MCF 10A (cell line): ENCODE results near the gene PSD2. TPM values are rescaled to one million over a fixed set of nuclear protein-coding genes. Genes with fewer than 3 reads are reported as not detected.

ENCODE experiments used
- BruUV-seq: library from RNA; stranded (reverse); fragments of 400-500 nt; replicated peaks from 2 replicates; lab custom pipeline; 2021; lab: Mats Ljungman, UMichigan
- CTCF ChIA-PET: fragments of 300-600 bp; sonication (Branson Sonifier 250); formaldehyde crosslinking; extraction: SDS; loops from one replicate; lab custom pipeline; 2021; ENCODE audit warnings: antibody characterized with exemption, inconsistent platforms; lab: Yijun Ruan, JAX
- POLR2A ChIA-PET: fragments of 300-600, 350-650 bp; sonication (Branson Sonifier 250); formaldehyde crosslinking; extraction: SDS; loops from one replicate; lab custom pipeline; 2020; ENCODE audit warnings: antibody characterized with exemption, inconsistent platforms; lab: Yijun Ruan, JAX
- DNase-seq: peaks from one replicate; pipeline ENCODE4 v3.0.0-alpha.2; 2018; ENCODE audit not compliant: unreplicated experiment
- H3K27ac Mint-ChIP-seq: one replicate; pipeline ENCODE4 v1.8.0; 2022; ENCODE audit warnings: mild to moderate bottlenecking, low read depth, mixed read lengths; ENCODE audit not compliant: unreplicated experiment
- H3K27me3 Mint-ChIP-seq: one replicate; pipeline ENCODE4 v1.8.0; 2022; ENCODE audit warnings: mixed read lengths; ENCODE audit not compliant: insufficient read depth, unreplicated experiment
- H3K36me3 Mint-ChIP-seq: one replicate; pipeline ENCODE4 v1.8.0; 2022; ENCODE audit warnings: mild to moderate bottlenecking, moderate library complexity, mixed read lengths; ENCODE audit not compliant: insufficient read depth, unreplicated experiment
- H3K4me1 Mint-ChIP-seq: one replicate; pipeline ENCODE4 v1.8.0; 2022; ENCODE audit warnings: mixed read lengths; ENCODE audit not compliant: insufficient read depth, unreplicated experiment
- H3K4me3 Mint-ChIP-seq: one replicate; pipeline ENCODE4 v1.8.0; 2022; ENCODE audit warnings: mild to moderate bottlenecking, moderate library complexity, mixed read lengths; ENCODE audit not compliant: unreplicated experiment
- H3K9me3 Mint-ChIP-seq: one replicate; pipeline ENCODE4 v1.8.0; 2022; ENCODE audit warnings: mixed read lengths; ENCODE audit not compliant: unreplicated experiment
- intact Hi-C: fragments of 100-400 bp; cut with micrococcal nuclease; formaldehyde crosslinking; loops from 2 replicates; pipeline ENCODE4 v1.14.1; 2022
- total RNA-seq: library from RNA; stranded (reverse); gene quantifications from 2 replicates; pipeline ENCODE4 v1.2.3, GENCODE V29; 2022
- TF ChIP-seq, protein P1 (sequence below): fragments of 200-600 bp; IDR thresholded peaks from one replicate; pipeline ENCODE4 v1.8.0; 2022; ENCODE audit warnings: antibody characterized with exemption, mild to moderate bottlenecking; ENCODE audit not compliant: unreplicated experiment

PSD2 gene
- total RNA-seq, 1 experiment from 2014 or later: not detected

DNA sequence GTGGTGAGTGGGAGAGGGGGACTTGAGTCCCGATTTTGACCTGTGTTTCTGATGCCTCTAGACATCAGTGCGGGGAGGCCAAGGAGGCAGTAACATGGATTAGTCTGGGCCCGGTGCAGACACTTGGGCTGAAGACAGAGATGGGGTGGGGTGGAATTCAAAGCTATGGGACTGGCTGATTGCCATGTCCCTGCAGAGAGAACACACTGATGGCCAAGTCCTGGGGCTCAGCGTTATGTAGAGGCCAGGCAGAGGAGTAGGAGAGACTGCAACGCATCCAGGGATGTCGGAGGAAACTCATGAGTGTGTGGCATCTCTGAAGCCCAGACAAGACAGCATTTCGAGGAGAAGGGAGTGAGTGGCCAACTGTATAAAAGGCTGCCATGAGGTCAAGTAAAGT lies 30.1 kb downstream of the PSD2 start:
- POLR2A ChIA-PET: no interaction called here
- CTCF ChIA-PET: interaction anchor here (1.3 to 1.5 kb wide), 3 partner anchors 10 to 143 kb away, joined by 3 to 10 read pairs (median 5); no protein-coding TSS in a partner anchor
- Mint-ChIP-seq H3K9me3 (no peaks in the 10 kb centered on the region), H3K27me3 (peaks cover 67% of the 10 kb centered on the region), H3K27ac (no peak overlapping the region), H3K4me1 (no peaks in the 10 kb centered on the region), H3K4me3 (no peak overlapping the region), H3K36me3 (no peaks in the 10 kb centered on the region)
- BruUV-seq: no TSS peak
- intact Hi-C loops: no loop called here
- DNase-seq: no peak
- TF ChIP-seq, protein P1, sequence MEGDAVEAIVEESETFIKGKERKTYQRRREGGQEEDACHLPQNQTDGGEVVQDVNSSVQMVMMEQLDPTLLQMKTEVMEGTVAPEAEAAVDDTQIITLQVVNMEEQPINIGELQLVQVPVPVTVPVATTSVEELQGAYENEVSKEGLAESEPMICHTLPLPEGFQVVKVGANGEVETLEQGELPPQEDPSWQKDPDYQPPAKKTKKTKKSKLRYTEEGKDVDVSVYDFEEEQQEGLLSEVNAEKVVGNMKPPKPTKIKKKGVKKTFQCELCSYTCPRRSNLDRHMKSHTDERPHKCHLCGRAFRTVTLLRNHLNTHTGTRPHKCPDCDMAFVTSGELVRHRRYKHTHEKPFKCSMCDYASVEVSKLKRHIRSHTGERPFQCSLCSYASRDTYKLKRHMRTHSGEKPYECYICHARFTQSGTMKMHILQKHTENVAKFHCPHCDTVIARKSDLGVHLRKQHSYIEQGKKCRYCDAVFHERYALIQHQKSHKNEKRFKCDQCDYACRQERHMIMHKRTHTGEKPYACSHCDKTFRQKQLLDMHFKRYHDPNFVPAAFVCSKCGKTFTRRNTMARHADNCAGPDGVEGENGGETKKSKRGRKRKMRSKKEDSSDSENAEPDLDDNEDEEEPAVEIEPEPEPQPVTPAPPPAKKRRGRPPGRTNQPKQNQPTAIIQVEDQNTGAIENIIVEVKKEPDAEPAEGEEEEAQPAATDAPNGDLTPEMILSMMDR: no peak

DNA sequence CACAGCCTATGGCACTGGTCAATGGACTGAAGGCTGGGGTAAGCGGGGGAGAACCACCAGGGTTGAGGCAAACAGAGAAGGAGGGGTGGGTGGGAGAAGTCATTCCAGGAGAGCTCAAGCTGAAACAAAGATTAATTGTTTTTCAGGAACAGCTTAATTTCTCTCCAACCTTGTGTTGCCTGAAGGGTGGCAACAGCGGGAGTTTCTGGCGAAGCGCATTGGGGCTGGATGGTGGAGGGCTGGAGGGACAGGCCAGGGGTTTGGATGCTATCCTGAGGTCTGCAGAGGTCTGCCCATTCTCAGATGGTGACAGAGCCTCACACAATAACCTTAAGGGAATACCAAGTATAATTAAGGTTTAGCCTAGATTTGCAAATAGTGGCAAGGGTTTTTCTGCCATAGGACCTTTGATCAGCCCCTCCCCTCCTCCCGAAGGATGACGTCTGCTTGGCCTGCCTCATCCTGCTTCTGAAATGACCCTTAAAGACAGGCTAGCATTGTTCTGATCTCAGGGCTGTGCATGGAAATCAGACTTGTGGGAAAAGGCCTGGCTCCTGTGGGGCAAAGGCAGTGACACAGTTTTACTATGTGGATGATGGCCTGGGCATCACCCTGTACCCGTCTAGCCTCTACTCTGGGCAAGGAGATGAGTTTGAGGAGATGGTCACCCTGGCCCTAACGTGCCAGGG lies 32.7 kb downstream of the PSD2 start:
- Mint-ChIP-seq H3K4me1 (no peaks in the 10 kb centered on the region), H3K27ac (no peak overlapping the region), H3K9me3 (no peaks in the 10 kb centered on the region), H3K27me3 (peaks cover 86% of the 10 kb centered on the region), H3K36me3 (no peaks in the 10 kb centered on the region), H3K4me3 (no peak overlapping the region)
- BruUV-seq: no TSS peak
- ChIA-PET CTCF (interaction anchor here (0.6 to 1.0 kb wide), 3 partner anchors 36 to 141 kb away, joined by 3 to 6 read pairs (median 3); no protein-coding TSS in a partner anchor), POLR2A (no interaction called here)
- TF ChIP-seq, protein P1: no peak
- DNase-seq: no peak
- intact Hi-C loops: no loop called here

DNA sequence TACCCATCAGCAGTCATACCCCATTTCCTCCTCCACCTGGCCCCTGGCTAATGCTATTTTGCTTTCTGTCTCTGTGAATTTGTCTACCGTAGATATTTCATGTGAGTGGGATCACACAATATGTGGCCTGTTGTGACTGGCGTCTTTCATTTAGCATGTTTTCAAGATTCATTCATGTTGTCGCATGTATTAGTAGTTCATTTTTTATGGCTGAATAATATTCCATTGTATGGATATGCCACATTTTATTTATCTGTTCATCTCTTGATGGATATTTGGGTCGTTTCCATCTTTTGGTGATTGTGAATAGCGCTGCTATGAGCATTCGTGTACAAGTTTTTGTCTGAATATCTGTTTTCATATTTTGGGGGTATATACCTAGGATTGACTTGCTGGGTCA lies 33.9 kb downstream of the PSD2 start:
- ChIA-PET POLR2A (interaction anchor here (0.6 kb wide), 1 partner anchor 12 kb away, joined by 3 read pairs; no protein-coding TSS in a partner anchor), CTCF (no interaction called here)
- H3K4me1 Mint-ChIP-seq: no peaks in the 10 kb centered on the region
- intact Hi-C loops: no loop called here
- H3K36me3 Mint-ChIP-seq: no peaks in the 10 kb centered on the region
- no peak overlapping the region for H3K27ac Mint-ChIP-seq
- H3K4me3 Mint-ChIP-seq: no peak overlapping the region
- DNase-seq: no peak
- no TSS peak for BruUV-seq
- TF ChIP-seq, protein P1: no peak
- peaks cover 97% of the 10 kb centered on the region for H3K27me3 Mint-ChIP-seq
- H3K9me3 Mint-ChIP-seq: no peaks in the 10 kb centered on the region

DNA sequence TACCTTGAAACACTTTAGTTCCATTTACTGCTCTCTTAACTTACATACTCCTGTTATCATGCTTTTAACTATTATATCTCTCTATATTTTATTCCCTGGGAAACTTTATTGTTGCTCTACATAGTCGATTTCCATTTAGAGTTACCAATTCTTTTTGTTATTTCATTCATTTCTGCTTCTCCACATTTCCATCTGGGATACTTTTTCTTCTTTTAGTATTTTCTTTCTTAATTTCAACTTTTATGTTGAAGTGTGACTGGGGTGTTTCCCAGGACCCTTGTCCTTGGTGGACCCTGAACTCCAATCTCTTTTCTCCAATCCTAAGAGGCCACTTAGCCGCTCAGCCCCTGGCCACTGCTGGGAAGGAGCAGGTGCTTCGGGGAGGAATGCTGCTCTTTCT lies 36.0 kb downstream of the PSD2 start:
- H3K4me3 Mint-ChIP-seq: no peak overlapping the region
- no peaks in the 10 kb centered on the region for H3K36me3 Mint-ChIP-seq
- TF ChIP-seq, protein P1: no peak
- DNase-seq: no peak
- no peaks in the 10 kb centered on the region for H3K9me3 Mint-ChIP-seq
- no TSS peak for BruUV-seq
- POLR2A ChIA-PET: interaction anchor here (0.5 kb wide), 1 partner anchor 211 kb away, joined by 3 read pairs; the partner anchor contains the start of gene NRG2
- CTCF ChIA-PET: interaction anchor here (3.0 kb wide), 1 partner anchor 137 kb away, joined by 15 read pairs; no protein-coding TSS in a partner anchor
- no peak overlapping the region for H3K27ac Mint-ChIP-seq
- no peaks in the 10 kb centered on the region for H3K4me1 Mint-ChIP-seq
- peaks cover 88% of the 10 kb centered on the region for H3K27me3 Mint-ChIP-seq
- intact Hi-C loops: no loop called here
